Liver (tissue), 3 donors: ENCODE measurements around the gene SORL1-AS1.

Experiments
- ATF3 ChIP-seq: IDR thresholded peaks from 2 replicates; pipeline ENCODE4 v1.6.1; 2016; ENCODE audit warnings: antibody characterized with exemption
- CTCF ChIP-seq: fragments of 150-350 bp; IDR thresholded peaks from 2 replicates; pipeline ENCODE4 v1.5.1; 2017; ENCODE audit warnings: improper control_type of control experiment, low read depth, low read length; ENCODE audit not compliant: missing input control
- EGR1 ChIP-seq, 2 donors: IDR thresholded peaks; 2 replicates each; pipeline ENCODE4 v1.6.1; 2016 to 2018; ENCODE audit warnings: antibody characterized with exemption in 2 of 2, low read depth in 2 of 2
- FOXA2 ChIP-seq: IDR thresholded peaks from 2 replicates; pipeline ENCODE4 v1.6.1; 2016; ENCODE audit warnings: antibody characterized with exemption
- GABPA ChIP-seq, 2 donors: IDR thresholded peaks in 1 of 2; conservative IDR thresholded peaks in 1 of 2; 2 replicates each; pipeline ENCODE4 v1.6.1; 2016; ENCODE audit warnings: antibody characterized with exemption in 2 of 2, mild to moderate bottlenecking in 1 of 2, moderate library complexity in 1 of 2
- JUND ChIP-seq, 2 donors: IDR thresholded peaks; 2 replicates each; pipeline ENCODE4 v1.6.1; 2016; ENCODE audit warnings: antibody characterized with exemption in 2 of 2
- MAX ChIP-seq: IDR thresholded peaks from 2 replicates; pipeline ENCODE4 v1.6.1; 2016; ENCODE audit warnings: antibody characterized with exemption
- RAD21 ChIP-seq, 2 donors: IDR thresholded peaks; 2 replicates each; pipeline ENCODE4 v1.6.1; 2016; ENCODE audit warnings: antibody characterized with exemption in 2 of 2, mild to moderate bottlenecking in 2 of 2
- RXRA ChIP-seq, 2 donors: IDR thresholded peaks; 2 replicates each; pipeline ENCODE4 v1.6.1; 2017 to 2018; ENCODE audit warnings: antibody characterized with exemption in 2 of 2, mild to moderate bottlenecking in 1 of 2
- SP1 ChIP-seq: IDR thresholded peaks from 2 replicates; pipeline ENCODE4 v1.6.1; 2018; ENCODE audit warnings: antibody characterized with exemption, mild to moderate bottlenecking
- TAF1 ChIP-seq: conservative IDR thresholded peaks from 2 replicates; pipeline ENCODE4 v1.6.1; 2016; ENCODE audit warnings: antibody characterized with exemption, mild to moderate bottlenecking
- YY1 ChIP-seq: IDR thresholded peaks from 2 replicates; pipeline ENCODE4 v1.6.1; 2016; ENCODE audit warnings: antibody characterized with exemption, mild to moderate bottlenecking
- ZBTB33 ChIP-seq: IDR thresholded peaks from 2 replicates; pipeline ENCODE4 v1.6.1; 2016; ENCODE audit warnings: antibody characterized with exemption
- donor health status: healthy.
- donor health status: healthy.

GRCh38 chr11:121437018-121437685, 15.6 kb downstream of the SORL1-AS1 start:
- TF ChIP-seq CTCF, result no peak
- no peak for TF ChIP-seq SP1
- no peak for TF ChIP-seq ZBTB33
- TF ChIP-seq GABPA (IDR thresholded peaks at IDR 0.05 in 1 of 2, conservative IDR thresholded peaks at IDR 0.05 in 1 of 2), result no peak
- no peak for TF ChIP-seq MAX
- TF ChIP-seq FOXA2, result no peak
- no peak for TF ChIP-seq EGR1 (IDR thresholded peaks at IDR 0.05; ENCODE audit: low read depth in 2 of 2)
- TF ChIP-seq YY1, result peak; percentile 85
- TF ChIP-seq ATF3, result no peak
- no peak for TF ChIP-seq RAD21 (IDR thresholded peaks at IDR 0.05)
- peak in 1 of 2 donors; percentile 29 for TF ChIP-seq JUND (IDR thresholded peaks at IDR 0.05)
- TF ChIP-seq RXRA (IDR thresholded peaks at IDR 0.05), result peak in 1 of 2 donors; percentile 40
- no peak for TF ChIP-seq TAF1
